ENCODE measurements around the gene SLC38A3.

SLC38A3 gene

DNA sequence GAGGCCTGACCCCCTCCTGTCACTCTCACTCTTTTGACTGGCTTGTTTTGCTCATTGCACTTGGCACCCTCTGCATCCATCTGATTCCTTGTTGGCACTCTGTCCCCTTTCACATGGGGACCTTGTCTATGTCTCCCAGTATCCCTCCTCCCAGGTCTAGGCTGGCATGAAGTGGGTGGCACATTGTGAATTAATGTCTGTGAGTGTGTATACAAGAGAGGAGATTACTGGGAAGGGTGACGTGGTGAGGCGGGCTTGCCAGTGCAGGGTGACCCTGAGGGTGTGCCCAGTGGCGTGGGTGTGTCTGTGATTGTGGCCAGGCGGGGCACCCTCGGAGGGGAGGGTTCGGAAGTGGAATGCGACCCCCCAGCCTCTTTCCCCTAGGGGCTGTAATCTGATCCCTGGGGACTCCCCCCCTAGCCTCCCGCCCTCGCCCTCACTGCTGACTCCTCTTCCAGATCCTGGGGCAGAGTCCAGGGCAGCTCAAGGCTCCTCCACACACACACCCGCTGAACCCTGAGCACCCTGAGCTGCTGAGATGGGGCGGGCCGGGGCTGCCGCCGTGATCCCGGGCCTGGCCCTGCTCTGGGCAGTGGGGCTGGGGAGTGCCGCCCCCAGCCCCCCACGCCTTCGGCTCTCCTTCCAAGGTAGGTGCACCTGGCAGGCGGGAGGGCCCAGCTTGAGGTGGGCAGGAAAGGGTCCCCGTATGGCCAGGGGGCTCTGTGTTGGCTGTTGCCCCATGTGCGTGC lies 63.8 kb downstream of the SLC38A3 start, which contains the start of gene SEMA3B:
SEMA3B (plus strand) TSS at position 445 of the 749 bp plus-strand sequence; CDS start at position 539, 94 bp downstream.
- peak; percentile 79 for DNase-seq (ENCODE audit: low spot score)

- no peak for DNase-seq (ENCODE audit: low spot score)
Observed at GRCh38 chr3:50269460-50269859, 64.4 kb downstream of the SLC38A3 start.

DNA sequence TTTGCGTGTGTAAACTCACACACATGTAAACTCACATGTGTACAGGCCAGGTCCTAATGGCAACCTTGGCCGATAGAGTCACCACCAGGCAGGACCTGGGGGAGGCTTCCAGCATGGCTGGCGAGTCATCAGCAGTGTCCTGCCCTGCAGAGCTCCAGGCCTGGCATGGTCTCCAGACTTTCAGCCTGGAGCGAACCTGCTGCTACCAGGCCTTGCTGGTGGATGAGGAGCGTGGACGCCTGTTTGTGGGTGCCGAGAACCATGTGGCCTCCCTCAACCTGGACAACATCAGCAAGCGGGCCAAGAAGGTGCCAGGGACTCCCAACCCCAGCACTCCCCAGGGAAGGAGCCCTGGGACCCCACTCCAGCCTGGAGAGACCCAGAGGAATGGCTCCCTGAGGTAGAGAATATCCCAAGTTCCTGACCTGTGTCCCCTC lies 64.9 kb downstream of the SLC38A3 start:
- peak; percentile 70 for DNase-seq (ENCODE audit: low spot score)

GRCh38 chr3:50270422-50271224 lies 65.6 kb downstream of the SLC38A3 start:
- no peak for DNase-seq (ENCODE audit: low spot score)

All from GM03348 (cell line).